Measurements from ENCODE around the gene ASIC2. TPM values are rescaled to one million over a fixed set of nuclear protein-coding genes. Genes with fewer than 3 reads are reported as not detected.

The ASIC2 gene
- total RNA-seq, 1 experiment from 2014 or later = not detected

DNA sequence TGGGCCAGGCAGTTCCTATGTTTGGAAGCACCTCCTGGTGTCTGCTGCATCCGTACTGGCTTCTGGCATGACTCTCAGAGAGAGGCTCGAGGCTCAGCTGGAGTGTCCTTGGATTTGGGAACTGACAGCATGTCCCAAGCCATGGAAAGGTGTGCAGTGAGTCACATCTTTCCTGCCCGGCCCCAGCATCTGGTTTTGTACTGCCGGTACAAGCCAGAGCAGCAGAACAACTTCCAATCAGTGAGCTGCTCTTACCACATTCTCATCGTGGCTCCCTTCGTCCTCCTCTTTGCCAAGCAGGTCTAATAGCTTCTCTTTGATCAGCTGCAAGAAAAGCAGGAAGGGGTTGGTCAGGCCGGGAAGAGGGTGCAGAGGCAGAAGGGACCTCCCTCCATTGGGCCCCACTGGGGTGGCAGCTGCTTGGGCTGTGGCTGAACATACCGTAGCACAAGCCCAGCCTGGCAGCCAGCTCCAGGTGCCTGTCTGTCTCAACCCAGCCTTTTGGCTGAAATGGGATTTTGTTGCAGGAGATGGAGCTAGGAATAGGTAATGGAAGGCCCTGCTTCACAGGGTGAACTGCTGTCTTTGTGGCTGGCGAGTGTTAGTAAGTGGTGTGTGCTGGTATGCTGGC, 277.3 kb downstream of the ASIC2 start:
- H3K9me3 ChIP-seq = no peaks in the 10 kb centered on the region
- Mint-ChIP-seq H3K36me3 (ENCODE audit: insufficient read depth, unreplicated experiment) (no peaks in the 10 kb centered on the region), H3K9me3 (ENCODE audit: unreplicated experiment) (no peaks in the 10 kb centered on the region), H3K27ac (ENCODE audit: unreplicated experiment) (no peak overlapping the region), H3K27me3 (ENCODE audit: insufficient read depth, unreplicated experiment) (peaks cover 4% of the 10 kb centered on the region), H3K4me3 (ENCODE audit: unreplicated experiment) (no peak overlapping the region), H3K4me1 (ENCODE audit: low read depth, unreplicated experiment) (peaks cover 18% of the 10 kb centered on the region)
- H3K36me3 ChIP-seq (ENCODE audit: control insufficient read depth, insufficient read depth, low read length) = no peaks in the 10 kb centered on the region
- H3K4me3 ChIP-seq (ENCODE audit: low read depth, low read length) = no peak overlapping the region
- TF ChIP-seq CTCF (IDR thresholded peaks at IDR 0.05; ENCODE audit: insufficient read depth in 1 of 2, low read depth in 1 of 2, low read length in 1 of 2, severe bottlenecking in 1 of 2, unreplicated experiment in 1 of 2) = no peak
- no peaks in the 10 kb centered on the region for H3K27me3 ChIP-seq (replicated peaks; ENCODE audit: control insufficient read depth, insufficient read depth, low read length)
- intact Hi-C loops (cut with micrococcal nuclease; ENCODE audit: unreplicated experiment) = no loop called here
- POLR2A ChIA-PET = no interaction called here
- no TSS peak for BruUV-seq (replicated peaks)
- no peak for DNase-seq
- peaks cover 15% of the 10 kb centered on the region for H3K4me1 ChIP-seq
- CTCF ChIA-PET = interaction anchor here (0.8 kb wide), 1 partner anchor 18 kb away, joined by 4 read pairs; no protein-coding TSS in a partner anchor

GRCh38 chr17:33014751-33015150, 278.3 kb downstream of the ASIC2 start:
- POLR2A ChIA-PET = no interaction called here
- H3K27ac Mint-ChIP-seq (ENCODE audit: unreplicated experiment) = no peak overlapping the region
- H3K36me3 Mint-ChIP-seq (ENCODE audit: insufficient read depth, unreplicated experiment) = no peaks in the 10 kb centered on the region
- peaks cover 4% of the 10 kb centered on the region for H3K27me3 Mint-ChIP-seq (ENCODE audit: insufficient read depth, unreplicated experiment)
- no peaks in the 10 kb centered on the region for H3K36me3 ChIP-seq (ENCODE audit: control insufficient read depth, insufficient read depth, low read length)
- H3K4me1 ChIP-seq = peaks cover 15% of the 10 kb centered on the region
- CTCF ChIA-PET = interaction anchor here (0.5 kb wide), 1 partner anchor 29 kb away, joined by 3 read pairs; no protein-coding TSS in a partner anchor
- H3K9me3 ChIP-seq = no peaks in the 10 kb centered on the region
- H3K4me3 ChIP-seq (ENCODE audit: low read depth, low read length) = no peak overlapping the region
- H3K4me1 Mint-ChIP-seq (ENCODE audit: low read depth, unreplicated experiment) = peaks cover 18% of the 10 kb centered on the region
- intact Hi-C loops (cut with micrococcal nuclease; ENCODE audit: unreplicated experiment) = no loop called here
- BruUV-seq (replicated peaks) = no TSS peak
- H3K27me3 ChIP-seq (replicated peaks; ENCODE audit: control insufficient read depth, insufficient read depth, low read length) = no peaks in the 10 kb centered on the region
- no peak for TF ChIP-seq CTCF (IDR thresholded peaks at IDR 0.05; ENCODE audit: insufficient read depth in 1 of 2, low read depth in 1 of 2, low read length in 1 of 2, severe bottlenecking in 1 of 2, unreplicated experiment in 1 of 2)
- H3K4me3 Mint-ChIP-seq (ENCODE audit: unreplicated experiment) = no peak overlapping the region
- H3K9me3 Mint-ChIP-seq (ENCODE audit: unreplicated experiment) = no peaks in the 10 kb centered on the region
- DNase-seq = peak in 1 of 2 experiments; percentile 28

GRCh38 chr17:33013596-33014375, 279.3 kb downstream of the ASIC2 start:
- no peaks in the 10 kb centered on the region for H3K36me3 Mint-ChIP-seq (ENCODE audit: insufficient read depth, unreplicated experiment)
- Histone ChIP-seq H3K4me1 (peaks cover 15% of the 10 kb centered on the region), H3K4me3 (ENCODE audit: low read depth, low read length) (no peak overlapping the region), H3K36me3 (ENCODE audit: control insufficient read depth, insufficient read depth, low read length) (no peaks in the 10 kb centered on the region), H3K27me3 (replicated peaks; ENCODE audit: control insufficient read depth, insufficient read depth, low read length) (no peaks in the 10 kb centered on the region), H3K9me3 (no peaks in the 10 kb centered on the region)
- H3K4me3 Mint-ChIP-seq (ENCODE audit: unreplicated experiment) = no peak overlapping the region
- CTCF ChIA-PET = no interaction called here
- no peaks in the 10 kb centered on the region for H3K27me3 Mint-ChIP-seq (ENCODE audit: insufficient read depth, unreplicated experiment)
- no peaks in the 10 kb centered on the region for H3K9me3 Mint-ChIP-seq (ENCODE audit: unreplicated experiment)
- BruUV-seq (replicated peaks) = no TSS peak
- DNase-seq = no peak
- H3K4me1 Mint-ChIP-seq (ENCODE audit: low read depth, unreplicated experiment) = peaks cover 18% of the 10 kb centered on the region
- intact Hi-C loops (cut with micrococcal nuclease; ENCODE audit: unreplicated experiment) = no loop called here
- H3K27ac Mint-ChIP-seq (ENCODE audit: unreplicated experiment) = no peak overlapping the region
- POLR2A ChIA-PET = no interaction called here
- no peak for TF ChIP-seq CTCF (IDR thresholded peaks at IDR 0.05; ENCODE audit: insufficient read depth in 1 of 2, low read depth in 1 of 2, low read length in 1 of 2, severe bottlenecking in 1 of 2, unreplicated experiment in 1 of 2)

All from Caco-2 (cell line).